Measurements from ENCODE around the gene ZNF606.

DNA sequence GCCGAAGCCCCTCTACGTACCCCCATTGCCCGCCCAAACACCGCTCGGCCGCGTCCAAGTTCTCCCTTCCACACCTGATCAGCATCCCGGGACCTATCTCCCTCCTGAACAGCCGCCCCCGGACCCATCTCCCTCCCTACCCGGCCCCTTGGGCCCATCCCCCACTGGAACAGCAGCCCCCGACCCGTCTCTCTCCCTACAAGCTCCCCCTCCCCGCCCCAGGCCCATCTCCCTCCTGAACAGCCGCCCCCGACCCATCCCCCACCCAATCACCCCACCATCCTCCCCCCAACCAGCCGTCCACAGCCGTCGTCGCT, 31.8 kb upstream of the ZNF606 start:
- TF ChIP-seq POLR2A (IDR thresholded peaks at IDR 0.05; ENCODE audit: low read length) = no peak
- TF ChIP-seq GATA1 (IDR thresholded peaks at IDR 0.05; ENCODE audit: low read depth, low read length) = no peak
